ENCODE measurements around the gene CECR2.

- TF ChIP-seq TAF1 (IDR thresholded peaks at IDR 0.05; ENCODE audit: low read depth) (no peak), CEBPB (IDR thresholded peaks at IDR 0.05) (no peak), YY1 (IDR thresholded peaks at IDR 0.05; ENCODE audit: low read depth) (no peak), FOXM1 (IDR thresholded peaks at IDR 0.05; ENCODE audit: borderline replicate concordance, low read depth) (no peak), NFIC (IDR thresholded peaks at IDR 0.05) (no peak), ZBTB7A (IDR thresholded peaks at IDR 0.05; ENCODE audit: low read depth) (no peak), USF1 (IDR thresholded peaks at IDR 0.05) (no peak), CREB1 (IDR thresholded peaks at IDR 0.05; ENCODE audit: low read depth) (no peak), REST (IDR thresholded peaks at IDR 0.05; ENCODE audit: low read depth) (no peak)
These were observed 34.6 kb downstream of the CECR2 start for GRCh38 chr22:17403906-17404305.
